A549 treated with GW870086 at 1 μM for 4 hours (cell line): Measurements from ENCODE around the gene STARD3NL. TPM values are rescaled to one million over a fixed set of nuclear protein-coding genes. Genes with fewer than 3 reads are reported as not detected.

Source experiments
- total RNA-seq: library from RNA; stranded (reverse); fragments of 200-300 nt; extraction: Qiagen RNA extraction; gene quantifications from 5 replicates; pipeline ENCODE4 v1.2.3, GENCODE V29; 2022; ENCODE audit warnings: low read depth

The STARD3NL gene
- total RNA-seq = 48.0 to 63.6 TPM (median 57.1 TPM) in 5 replicates

GRCh38 chr7:38178004-38178694 lies at the start of gene STARD3NL:
STARD3NL (plus strand) TSS chr7:38178245; CDS start chr7:38207505, 29,260 bp downstream.

DNA sequence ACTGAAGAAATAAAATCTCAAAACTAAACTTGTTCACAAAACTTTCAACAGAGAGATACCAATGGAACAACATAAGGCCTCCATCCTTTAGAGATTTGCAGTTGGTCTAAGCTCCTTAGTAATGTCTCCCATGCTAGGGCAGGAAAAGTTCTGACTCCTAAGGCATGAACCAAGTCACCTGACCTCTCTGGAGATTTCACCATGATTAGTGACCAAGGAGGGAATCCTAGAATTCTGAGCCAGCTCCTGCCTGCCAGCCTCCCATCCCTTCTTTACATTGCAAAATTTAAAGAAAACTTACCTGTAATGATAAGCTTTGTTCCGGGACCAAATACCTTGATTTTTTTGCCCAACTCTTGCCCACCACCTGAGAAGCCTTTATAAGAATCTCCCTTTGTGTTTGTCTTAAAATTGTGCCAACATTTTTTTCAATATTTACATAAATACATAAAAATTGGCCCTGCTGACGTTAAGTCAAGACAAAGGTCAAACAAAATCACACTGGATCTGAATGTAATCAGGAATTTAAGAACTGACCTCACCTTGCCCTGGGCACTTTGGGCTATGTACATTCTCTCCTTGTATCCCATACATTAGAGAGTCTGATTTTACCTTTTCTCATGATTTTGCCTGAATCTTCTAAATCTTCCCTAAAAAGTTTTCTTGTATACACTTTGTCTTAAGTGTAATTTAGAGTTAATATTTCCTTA lies 95.4 kb downstream of the STARD3NL start, which contains the start of gene TARP:
Gene TARP (minus strand): TSS at position 351 of the 710 bp plus-strand sequence.

